ENCODE measurements around the gene FITM1.
A peak's percentile ranks its signal among the peaks of the same experiment; 100 is the strongest.

Gene FITM1

GRCh38 chr14:24141097-24141880, 10.8 kb downstream of the FITM1 start, which contains the start of gene EMC9:
EMC9 (minus strand) TSS chr14:24141591; CDS start chr14:24141304, 287 bp downstream.
- DNase-seq (ENCODE audit: low read depth): peak; percentile 98
- TF ChIP-seq CTCF (conservative IDR thresholded peaks at IDR 0.05; ENCODE audit: low read length): peak; percentile 32
- H3K4me3 ChIP-seq (ENCODE audit: low read length): peak within 1 kb of the TSS; percentile 93

- TF ChIP-seq CTCF (conservative IDR thresholded peaks at IDR 0.05; ENCODE audit: low read length): no peak
- peak; percentile 36 for DNase-seq (ENCODE audit: low read depth)
- H3K4me3 ChIP-seq (ENCODE audit: low read length): no peak overlapping the region
Observed at GRCh38 chr14:24143511-24143910, 13.1 kb downstream of the FITM1 start.

- DNase-seq (ENCODE audit: low read depth): no peak
- H3K4me3 ChIP-seq (ENCODE audit: low read length): no peak overlapping the region
- no peak for TF ChIP-seq CTCF (conservative IDR thresholded peaks at IDR 0.05; ENCODE audit: low read length)
Observed at GRCh38 chr14:24144451-24144850, 14.0 kb downstream of the FITM1 start.

- peak overlapping the region; percentile 97 for H3K4me3 ChIP-seq (ENCODE audit: low read length)
- no peak for DNase-seq (ENCODE audit: low read depth)
- no peak for TF ChIP-seq CTCF (conservative IDR thresholded peaks at IDR 0.05; ENCODE audit: low read length)
Observed at GRCh38 chr14:24145219-24145618, 14.8 kb downstream of the FITM1 start.

GRCh38 chr14:24145690-24146452, 15.4 kb downstream of the FITM1 start:
- TF ChIP-seq CTCF (conservative IDR thresholded peaks at IDR 0.05; ENCODE audit: low read length): no peak
- H3K4me3 ChIP-seq (ENCODE audit: low read length): peak overlapping the region; percentile 97
- DNase-seq (ENCODE audit: low read depth): peak; percentile 53

- H3K4me3 ChIP-seq (ENCODE audit: low read length): peak within 1 kb of the TSS; percentile 97
- DNase-seq (ENCODE audit: low read depth): peak; percentile 94
- TF ChIP-seq CTCF (conservative IDR thresholded peaks at IDR 0.05; ENCODE audit: low read length): no peak; the same call in 1 of the 2 replicates
Observed at GRCh38 chr14:24146453-24146977, 16.1 kb downstream of the FITM1 start, which contains the start of gene PSME2. PSME2 (minus strand) TSS chr14:24146610; CDS start chr14:24146581, 29 bp downstream.

All from AG10803 (cell line).